ENCODE data around the gene KLHL17.
"Not testable (repeated sequence)": the region's sequence is repeated elsewhere in the genome, so short reads cannot be mapped to it uniquely, and the experiment has no call there.

Gene KLHL17

DNA sequence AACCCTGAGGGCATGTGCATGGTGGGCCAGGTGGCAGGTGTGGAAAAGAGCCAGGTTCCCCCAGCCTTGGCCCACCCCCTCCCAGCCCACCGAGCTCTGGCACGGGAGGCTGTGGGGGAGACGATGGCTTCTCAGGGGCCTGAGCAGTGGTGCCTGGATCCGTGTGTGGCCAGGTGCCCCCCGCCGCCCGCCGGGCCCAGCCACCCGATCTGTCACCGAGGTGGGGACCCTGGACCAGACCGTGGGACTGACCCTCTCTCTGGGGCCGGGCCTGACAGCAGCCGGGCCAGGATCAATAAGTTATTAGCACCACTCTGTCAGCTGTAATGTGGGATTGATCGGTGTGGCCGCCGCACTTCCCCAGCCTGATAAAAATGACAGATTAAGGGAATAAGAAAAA, 22.9 kb upstream of the KLHL17 start:
- no peak for DNase-seq

DNA sequence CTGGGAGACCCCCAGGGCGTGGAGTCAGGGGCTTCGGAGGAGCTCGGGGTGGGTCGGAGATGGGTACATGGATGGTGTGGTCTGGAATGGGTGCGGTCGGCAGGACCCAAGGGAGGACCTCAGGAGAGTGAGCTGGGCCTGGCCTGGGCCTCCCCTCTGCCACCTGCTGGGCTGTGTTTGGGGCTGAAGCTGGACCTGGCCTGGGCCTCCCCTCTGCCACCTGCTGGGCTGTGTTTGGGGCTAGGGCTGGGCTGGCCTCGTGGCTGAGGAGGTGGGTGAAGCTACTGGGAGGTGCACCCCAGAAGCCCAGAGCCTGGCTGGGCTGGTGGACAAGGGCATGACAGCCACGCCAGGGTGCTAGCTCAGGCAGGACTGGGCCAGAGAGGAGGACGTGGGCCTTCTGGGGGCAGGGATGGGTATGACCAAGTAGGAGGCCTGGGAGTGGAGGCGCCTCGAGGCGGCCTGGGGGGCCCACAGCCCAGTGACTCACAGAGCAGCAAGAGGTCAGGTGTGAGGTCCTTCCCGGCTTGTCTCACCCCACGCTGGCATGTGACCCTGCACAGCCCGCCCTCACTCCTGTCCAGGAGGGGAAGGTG, 22.2 kb upstream of the KLHL17 start:
- no peak for DNase-seq

GRCh38 chr1:938711-939489, 21.5 kb upstream of the KLHL17 start:
- DNase-seq, result no peak

GRCh38 chr1:939511-940106, 20.8 kb upstream of the KLHL17 start:
- DNase-seq, result no peak

DNA sequence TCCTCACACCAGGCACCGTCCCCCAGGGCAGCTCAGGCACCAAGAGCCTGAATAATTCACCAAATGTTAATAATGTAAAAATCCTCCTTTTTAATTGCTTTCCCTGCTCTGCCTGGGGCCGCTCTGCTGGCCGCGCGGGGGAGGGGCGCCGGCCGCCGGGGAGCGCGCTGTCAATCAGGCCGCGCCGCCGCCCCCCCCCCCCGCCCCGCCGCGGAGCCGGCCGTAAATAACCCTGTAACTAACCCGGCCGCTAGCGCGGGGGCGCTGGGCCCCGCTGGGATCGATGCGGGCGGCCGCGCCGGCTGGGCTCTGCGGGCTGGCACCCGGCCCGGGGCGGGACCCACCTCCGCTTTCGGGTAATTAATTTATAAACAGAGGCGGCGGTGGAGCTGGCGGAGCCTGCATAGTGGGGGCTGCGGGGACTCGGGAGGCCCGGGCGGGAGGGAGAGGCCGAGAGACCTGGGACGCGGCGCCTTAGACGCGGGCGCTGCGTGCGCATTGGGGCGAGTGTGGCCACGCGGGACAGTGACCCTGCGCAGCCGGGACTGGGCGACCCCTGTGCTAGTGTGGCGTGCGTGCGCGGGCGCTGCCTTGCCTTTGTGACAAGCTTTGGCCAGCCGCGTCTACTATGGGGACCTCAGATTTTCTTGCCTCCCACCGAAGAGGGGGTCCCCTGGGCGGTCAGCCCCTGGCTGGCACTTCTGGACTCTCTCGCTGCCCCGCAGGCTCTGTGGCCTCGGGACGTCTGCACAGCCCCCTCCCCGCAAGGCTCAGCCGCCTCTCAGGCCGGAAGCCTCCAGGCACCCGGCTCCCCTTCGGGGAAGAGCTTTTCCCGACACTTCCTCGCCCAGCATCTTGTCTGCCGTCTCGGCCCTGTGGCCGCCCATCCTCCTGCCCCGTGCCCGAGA, 20.0 kb upstream of the KLHL17 start:
- DNase-seq, result no peak

- no peak for DNase-seq
Observed at GRCh38 chr1:941015-941587, 19.3 kb upstream of the KLHL17 start.

DNA sequence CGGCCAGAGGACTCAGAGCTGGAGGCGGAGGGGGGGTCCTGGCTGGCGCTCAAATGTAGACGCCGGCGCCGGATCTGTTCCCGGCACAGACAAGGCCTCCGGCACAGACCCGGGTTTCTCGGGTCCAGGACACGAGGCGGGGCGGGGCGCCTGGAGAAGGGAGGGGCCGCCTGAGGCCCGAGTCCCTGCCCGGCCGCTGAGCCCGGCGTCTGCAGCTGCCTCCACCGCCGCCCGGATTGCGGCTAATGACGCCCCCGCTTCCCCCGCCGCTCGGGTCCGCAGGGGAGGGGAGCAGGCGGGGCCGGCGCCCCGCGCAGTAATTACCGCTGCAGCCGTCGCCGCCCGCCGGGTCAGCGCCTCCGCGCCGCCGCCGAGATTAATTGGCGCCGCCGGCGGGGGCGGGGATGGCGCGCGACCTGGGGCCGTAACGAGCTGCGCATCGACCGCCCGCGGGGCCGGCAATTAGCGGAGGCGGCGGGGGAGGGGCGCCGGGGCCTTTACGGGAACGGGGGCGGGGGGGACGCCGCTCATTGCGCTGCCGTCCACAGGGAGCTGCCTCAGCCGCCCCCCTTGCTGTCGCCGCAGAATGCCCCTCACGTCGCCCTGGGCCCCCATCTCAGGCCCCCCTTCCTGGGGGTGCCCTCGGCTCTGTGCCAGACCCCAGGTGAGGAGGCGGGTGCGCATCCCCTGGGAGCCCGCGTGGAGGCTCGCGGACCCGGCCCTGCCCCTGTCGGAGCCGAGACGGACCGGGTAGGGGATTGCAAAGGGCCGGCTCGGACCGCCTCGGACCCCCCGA, 18.6 kb upstream of the KLHL17 start:
- DNase-seq, result no peak

GRCh38 chr1:942411-942821, 18.0 kb upstream of the KLHL17 start:
- DNase-seq, result no peak

- no peak for DNase-seq
Observed at GRCh38 chr1:942864-943533, 17.4 kb upstream of the KLHL17 start.

DNA sequence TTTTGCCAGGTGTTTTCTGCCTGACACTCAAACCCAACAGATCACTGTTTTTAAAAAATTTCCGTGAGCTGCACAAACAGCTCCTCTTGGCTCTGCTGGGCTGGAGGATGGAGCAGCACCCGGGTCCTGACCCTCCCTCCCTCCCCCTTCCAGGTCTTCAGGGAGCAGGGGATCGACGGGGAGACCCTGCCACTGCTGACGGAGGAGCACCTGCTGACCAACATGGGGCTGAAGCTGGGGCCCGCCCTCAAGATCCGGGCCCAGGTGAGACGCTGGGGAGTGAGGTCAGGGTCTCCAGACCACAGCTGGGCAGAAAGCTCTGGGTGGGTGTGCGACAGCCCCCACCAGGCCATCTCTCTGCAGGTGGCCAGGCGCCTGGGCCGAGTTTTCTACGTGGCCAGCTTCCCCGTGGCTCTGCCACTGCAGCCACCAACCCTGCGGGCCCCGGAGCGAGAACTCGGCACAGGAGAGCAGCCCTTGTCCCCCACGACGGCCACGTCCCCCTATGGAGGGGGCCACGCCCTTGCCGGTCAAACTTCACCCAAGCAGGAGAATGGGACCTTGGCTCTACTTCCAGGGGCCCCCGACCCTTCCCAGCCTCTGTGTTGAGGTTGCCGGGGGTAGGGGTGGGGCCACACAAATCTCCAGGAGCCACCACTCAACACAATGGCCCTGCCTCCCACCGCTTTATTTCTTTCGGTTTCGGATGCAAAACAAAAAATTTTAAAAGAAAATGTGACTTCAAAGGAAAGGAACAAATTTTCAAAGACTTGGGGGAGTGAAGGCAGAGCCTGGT, 16.6 kb upstream of the KLHL17 start:
- no peak for DNase-seq

- DNase-seq, result no peak
Observed at GRCh38 chr1:944341-945325, 15.8 kb upstream of the KLHL17 start.

- no peak for DNase-seq
Observed at GRCh38 chr1:945688-946556, 14.5 kb upstream of the KLHL17 start.

DNA sequence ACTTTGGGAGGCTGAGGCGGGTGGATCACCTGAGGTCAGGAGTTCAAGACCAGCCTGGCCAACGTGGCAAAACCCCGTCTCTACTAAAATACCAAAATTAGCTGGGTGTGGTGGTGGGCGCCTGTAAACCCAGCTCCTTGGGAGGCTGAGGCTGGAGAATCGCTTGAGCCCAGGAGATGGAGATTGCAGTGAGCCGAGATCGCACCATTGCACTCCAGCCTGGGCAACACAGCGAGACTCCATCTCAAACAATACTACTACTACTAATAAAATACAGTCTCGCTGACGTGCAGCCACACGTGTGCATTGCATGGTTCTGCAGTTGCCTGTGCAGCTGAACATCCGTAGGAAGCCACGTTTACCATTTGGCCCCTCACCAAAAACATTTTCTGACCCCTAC, 13.6 kb upstream of the KLHL17 start:
- not testable (repeated sequence) for DNase-seq

DNA sequence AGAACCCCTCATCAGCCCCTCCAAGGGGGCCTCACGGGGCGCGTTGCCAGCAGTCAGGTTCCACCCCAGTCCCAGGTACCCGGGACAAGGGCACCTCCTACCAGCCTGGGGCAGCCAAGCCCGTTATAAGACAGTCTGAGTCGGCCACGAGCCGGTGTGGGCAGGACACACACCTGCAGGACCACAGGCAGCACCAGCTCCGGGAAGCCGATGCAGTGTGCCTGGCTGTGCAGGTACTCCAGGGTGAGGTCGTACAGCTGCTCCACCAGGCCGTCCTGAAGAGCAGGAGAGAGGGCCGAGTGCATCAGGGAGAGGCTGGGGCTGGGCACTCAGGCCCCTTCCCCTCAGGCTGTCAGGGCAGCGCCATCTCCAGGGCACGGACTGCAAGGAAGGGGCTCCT, 12.4 kb upstream of the KLHL17 start:
- no peak for DNase-seq

DNA sequence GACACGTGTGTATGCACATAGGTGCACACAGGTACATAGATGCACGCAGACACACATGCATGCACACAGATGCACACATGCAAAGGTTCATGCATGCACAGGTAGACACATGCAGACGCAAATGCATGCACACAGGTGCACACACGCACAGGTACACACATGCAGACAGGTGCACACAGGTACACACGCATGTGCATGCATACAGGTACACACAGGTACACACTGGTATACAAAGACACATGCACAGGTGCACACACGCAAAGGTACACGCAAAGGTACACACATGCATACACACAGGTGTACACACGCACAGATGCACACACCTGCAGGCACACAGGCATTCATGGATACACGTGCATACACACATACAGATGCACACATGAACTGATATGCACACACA, 10.1 kb upstream of the KLHL17 start:
- no peak for DNase-seq

DNA sequence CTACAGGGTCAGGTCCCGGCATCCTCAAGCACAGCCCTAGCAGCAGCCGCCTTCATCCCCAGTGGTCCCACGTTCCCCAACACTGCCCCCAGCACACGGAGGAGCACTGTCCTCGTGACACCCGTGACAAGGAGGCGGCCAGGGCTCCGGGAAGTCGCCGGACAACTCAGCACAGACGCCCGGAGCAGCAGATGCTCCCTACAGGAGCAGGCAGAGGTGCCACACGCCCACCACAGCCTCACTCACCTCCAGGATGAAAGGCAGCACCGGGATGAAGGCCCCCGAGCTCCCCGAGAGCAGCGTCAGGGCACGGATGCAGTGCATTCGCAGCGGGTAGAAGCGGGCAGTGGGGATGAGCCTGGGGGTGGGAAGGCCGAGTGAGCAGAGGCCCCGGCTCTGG, 9.5 kb upstream of the KLHL17 start:
- DNase-seq, result no peak

DNA sequence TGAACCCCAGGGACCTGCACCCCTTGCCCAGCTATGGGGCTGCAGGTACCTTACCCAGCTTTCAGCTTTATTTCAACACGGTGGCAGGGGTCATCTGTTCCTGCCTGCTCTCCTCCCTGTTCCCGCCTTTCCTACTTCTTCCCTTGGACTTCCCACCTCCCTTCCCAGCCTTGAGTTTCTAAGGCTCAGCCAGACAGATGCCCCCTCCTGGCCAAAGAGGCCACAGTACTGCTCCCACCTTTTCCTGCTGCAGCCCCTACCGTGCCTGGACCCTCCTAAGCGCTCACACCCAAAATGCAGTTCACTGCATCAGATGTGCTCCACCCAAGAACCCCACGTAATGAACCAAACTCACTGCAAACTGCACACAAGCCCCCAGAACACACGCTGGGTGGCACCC, 9.0 kb upstream of the KLHL17 start:
- no peak for DNase-seq

- DNase-seq, result no peak
Observed at GRCh38 chr1:952201-952600, 8.2 kb upstream of the KLHL17 start.
